RWPE1 (cell line): ENCODE data around the gene RNF144A.

Experiments used
- CTCF ChIA-PET: fragments of 350-600 bp; sonication (Branson Sonifier 250); formaldehyde crosslinking; extraction: SDS; loops from one replicate; lab custom pipeline; 2021; lab: Yijun Ruan, JAX
- POLR2A ChIA-PET: fragments of 400-600 bp; formaldehyde crosslinking; extraction: SDS; loops from one replicate; lab custom pipeline; 2020; ENCODE audit warnings: antibody characterized with exemption; ENCODE audit not compliant: low non-redundant PET; lab: Yijun Ruan, JAX
- DNase-seq: peaks from one replicate; pipeline ENCODE4 v3.0.0; 2012; ENCODE audit warnings: low spot score
- H3K27ac ChIP-seq: fragments of 450-650 bp; 2 replicates; pipeline ENCODE4 v1.5.1; 2017
- CTCF ChIP-seq: fragments of 450-650 bp; conservative IDR thresholded peaks from 2 replicates; pipeline ENCODE4 v1.5.1; 2017; ENCODE audit warnings: low read depth, mild to moderate bottlenecking

Gene RNF144A

GRCh38 chr2:6970976-6971480 lies 53.8 kb downstream of the RNF144A start:
- ChIA-PET CTCF (no interaction called here), POLR2A (no interaction called here)
- no peak for DNase-seq
- TF ChIP-seq CTCF = no peak
- H3K27ac ChIP-seq = no peak overlapping the region

- ChIA-PET POLR2A (no interaction called here), CTCF (no interaction called here)
- no peak overlapping the region for H3K27ac ChIP-seq
- TF ChIP-seq CTCF = no peak
- DNase-seq = no peak
These were observed 54.3 kb downstream of the RNF144A start for GRCh38 chr2:6971502-6971901.

- H3K27ac ChIP-seq = no peak overlapping the region
- ChIA-PET CTCF (interaction anchor here (0.6 kb wide), 1 partner anchor 40 kb away, joined by 3 read pairs; no protein-coding TSS in a partner anchor), POLR2A (no interaction called here)
- no peak for DNase-seq
- no peak for TF ChIP-seq CTCF
These were observed 55.0 kb downstream of the RNF144A start for GRCh38 chr2:6972067-6972710.

GRCh38 chr2:6973895-6974545 lies 56.8 kb downstream of the RNF144A start:
- no peak overlapping the region for H3K27ac ChIP-seq

GRCh38 chr2:6975988-6976387 lies 58.8 kb downstream of the RNF144A start:
- no peak for TF ChIP-seq CTCF
- DNase-seq = peak; percentile 70
- CTCF ChIA-PET = no interaction called here
- POLR2A ChIA-PET = no interaction called here
- H3K27ac ChIP-seq = no peak overlapping the region

More at GRCh38 chr2:6973895-6974545, 56.8 kb downstream of the RNF144A start:
- DNase-seq = peak; percentile 74
- POLR2A ChIA-PET = no interaction called here
- TF ChIP-seq CTCF = no peak
- CTCF ChIA-PET = interaction anchor here (0.6 kb wide), 1 partner anchor 128 kb away, joined by 3 read pairs; no protein-coding TSS in a partner anchor

GRCh38 chr2:6977113-6977741 lies 60.0 kb downstream of the RNF144A start:
- CTCF ChIA-PET = no interaction called here
- TF ChIP-seq CTCF = no peak
- no peak overlapping the region for H3K27ac ChIP-seq
- POLR2A ChIA-PET = no interaction called here
- peak; percentile 29 for DNase-seq
